DOHH2 (cell line): ENCODE data around the gene CTBP1.

Experiments
- EZH2phosphoT487 ChIP-seq: fragments of 200-600 bp; sonication (generic); IDR thresholded peaks from 2 replicates; pipeline ENCODE4 v1.6.1; 2017; ENCODE audit warnings: borderline replicate concordance, mild to moderate bottlenecking, antibody characterized with exemption, low read length, moderate library complexity, mixed read lengths
- TF ChIP-seq, protein P1 (sequence below): fragments of 200-600 bp; sonication (generic); IDR thresholded peaks from one replicate; pipeline ENCODE4 v1.5.1; 2014; ENCODE audit warnings: antibody characterized with exemption, mild to moderate bottlenecking, low read depth, low read length; ENCODE audit not compliant: poor library complexity, severe bottlenecking

DNA sequence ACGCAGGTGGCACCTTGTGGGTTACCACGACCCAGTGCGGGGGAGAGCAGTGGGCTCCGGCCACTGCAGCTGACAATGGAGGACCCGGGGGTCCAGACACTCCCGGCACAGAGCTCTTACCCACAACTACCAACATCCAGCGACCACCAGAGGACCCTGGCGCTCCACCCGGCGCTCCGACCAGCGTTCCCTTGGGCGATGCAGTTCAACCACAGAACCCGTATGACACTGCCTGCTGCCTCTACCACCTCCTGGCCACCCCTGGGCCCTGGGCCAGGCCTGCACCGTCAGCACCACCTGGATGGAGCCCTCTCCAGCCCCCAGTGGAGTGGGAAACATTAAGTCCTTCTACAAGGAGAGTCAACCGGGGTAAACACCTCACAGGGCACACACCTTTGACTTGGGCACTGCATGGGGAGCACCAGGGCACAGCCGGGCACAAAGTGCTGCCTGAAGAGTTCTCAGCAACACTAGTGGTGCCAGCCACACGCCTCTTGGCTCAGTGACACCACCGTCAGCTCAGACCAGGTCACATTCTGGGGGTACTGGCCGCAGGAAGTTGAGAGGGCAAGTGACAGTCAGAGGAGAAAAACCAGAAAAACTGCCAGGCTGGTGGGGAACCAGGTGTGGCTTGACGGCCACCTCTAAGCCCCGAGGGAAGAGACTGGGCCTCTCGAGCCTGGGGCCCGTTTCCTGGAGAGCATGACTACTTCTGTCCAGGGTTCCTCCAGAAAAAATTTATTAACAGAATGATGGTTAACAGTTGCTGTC, 2.6 kb downstream of the CTBP1 start:
- TF ChIP-seq, protein P1, sequence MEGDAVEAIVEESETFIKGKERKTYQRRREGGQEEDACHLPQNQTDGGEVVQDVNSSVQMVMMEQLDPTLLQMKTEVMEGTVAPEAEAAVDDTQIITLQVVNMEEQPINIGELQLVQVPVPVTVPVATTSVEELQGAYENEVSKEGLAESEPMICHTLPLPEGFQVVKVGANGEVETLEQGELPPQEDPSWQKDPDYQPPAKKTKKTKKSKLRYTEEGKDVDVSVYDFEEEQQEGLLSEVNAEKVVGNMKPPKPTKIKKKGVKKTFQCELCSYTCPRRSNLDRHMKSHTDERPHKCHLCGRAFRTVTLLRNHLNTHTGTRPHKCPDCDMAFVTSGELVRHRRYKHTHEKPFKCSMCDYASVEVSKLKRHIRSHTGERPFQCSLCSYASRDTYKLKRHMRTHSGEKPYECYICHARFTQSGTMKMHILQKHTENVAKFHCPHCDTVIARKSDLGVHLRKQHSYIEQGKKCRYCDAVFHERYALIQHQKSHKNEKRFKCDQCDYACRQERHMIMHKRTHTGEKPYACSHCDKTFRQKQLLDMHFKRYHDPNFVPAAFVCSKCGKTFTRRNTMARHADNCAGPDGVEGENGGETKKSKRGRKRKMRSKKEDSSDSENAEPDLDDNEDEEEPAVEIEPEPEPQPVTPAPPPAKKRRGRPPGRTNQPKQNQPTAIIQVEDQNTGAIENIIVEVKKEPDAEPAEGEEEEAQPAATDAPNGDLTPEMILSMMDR: no peak
- no peak for TF ChIP-seq EZH2phosphoT487
